ENCODE data around the gene ELANE. TPM values are rescaled to one million over a fixed set of nuclear protein-coding genes. Genes with fewer than 3 reads are reported as not detected.

Gene ELANE
- total and polyA plus RNA-seq, 4 donors: 0.17 to 37.4 (median 1.8) TPM

- peak; percentile 60 for TF ChIP-seq YY1 (IDR thresholded peaks at IDR 0.05)
- TF ChIP-seq NR2F2 (IDR thresholded peaks at IDR 0.05): peak; percentile 18
- no peak for TF ChIP-seq FOXA1 (IDR thresholded peaks at IDR 0.05)
- no peak for TF ChIP-seq TAF1 (conservative IDR thresholded peaks at IDR 0.05)
- no peak for TF ChIP-seq ATF3 (IDR thresholded peaks at IDR 0.05)
Measured at GRCh38 chr19:902446-903226, 50.5 kb downstream of the ELANE start (continued).

GRCh38 chr19:903266-903797, 51.2 kb downstream of the ELANE start:
- no peak overlapping the region for H3K27ac ChIP-seq (ENCODE audit: low read depth in 1 of 2, low read length in 2 of 2)
- 85% methylated on average over 32 of the region's 32 CpGs for WGBS
- H3K36me3 ChIP-seq (ENCODE audit: control insufficient read depth in 4 of 4, insufficient read depth in 3 of 4, low read depth in 1 of 4, low read length in 3 of 4): peaks cover 0 to 13% (median 4%) of the 10 kb centered on the region in 4 donors
- H3K9ac ChIP-seq (ENCODE audit: low read depth in 1 of 2, low read length in 2 of 2): no peak overlapping the region
- no peak for DNase-seq (ENCODE audit: low spot score)
- H3K27me3 ChIP-seq (ENCODE audit: control insufficient read depth in 4 of 4, insufficient read depth in 4 of 4, low read length in 3 of 4): no peaks in the 10 kb centered on the region
- peaks cover 7 to 11% (median 9%) of the 10 kb centered on the region in 4 donors for H3K4me1 ChIP-seq (ENCODE audit: control insufficient read depth in 4 of 4, insufficient read depth in 4 of 4, low read length in 3 of 4)
- TF ChIP-seq ATF3 (IDR thresholded peaks at IDR 0.05) (no peak), JUND (IDR thresholded peaks at IDR 0.05) (no peak), REST (IDR thresholded peaks at IDR 0.05) (no peak), NR2F2 (IDR thresholded peaks at IDR 0.05) (no peak), HNF4G (IDR thresholded peaks at IDR 0.05) (no peak), MAX (IDR thresholded peaks at IDR 0.05) (no peak)
- H3K4me3 ChIP-seq (ENCODE audit: low read depth in 1 of 3, low read length in 3 of 3): no peak overlapping the region
- no peaks in the 10 kb centered on the region for H3K9me3 ChIP-seq (ENCODE audit: control insufficient read depth in 4 of 4, low read length in 3 of 4)

- H3K9me3 ChIP-seq (ENCODE audit: control insufficient read depth in 4 of 4, low read length in 3 of 4): no peaks in the 10 kb centered on the region
- H3K4me3 ChIP-seq (ENCODE audit: low read depth in 1 of 3, low read length in 3 of 3): no peak overlapping the region
- H3K9ac ChIP-seq (ENCODE audit: low read depth in 1 of 2, low read length in 2 of 2): no peak overlapping the region
- WGBS: 95% methylated on average over 8 of the region's 8 CpGs
- H3K4me1 ChIP-seq (ENCODE audit: control insufficient read depth in 4 of 4, insufficient read depth in 4 of 4, low read length in 3 of 4): peaks cover 7 to 14% (median 9%) of the 10 kb centered on the region in 4 donors
- H3K27me3 ChIP-seq (ENCODE audit: control insufficient read depth in 4 of 4, insufficient read depth in 4 of 4, low read length in 3 of 4): no peaks in the 10 kb centered on the region
- DNase-seq (ENCODE audit: low spot score): no peak
- H3K36me3 ChIP-seq (ENCODE audit: control insufficient read depth in 4 of 4, insufficient read depth in 3 of 4, low read depth in 1 of 4, low read length in 3 of 4): peaks cover 0 to 10% (median 1%) of the 10 kb centered on the region in 4 donors
- no peak for TF ChIP-seq FOXA2 (IDR thresholded peaks at IDR 0.05)
- TF ChIP-seq MAX (IDR thresholded peaks at IDR 0.05): no peak
- no peak for TF ChIP-seq HNF4G (IDR thresholded peaks at IDR 0.05)
- no peak for TF ChIP-seq EGR1 (IDR thresholded peaks at IDR 0.05; ENCODE audit: low read depth in 2 of 2)
- no peak for TF ChIP-seq RXRA (IDR thresholded peaks at IDR 0.05)
- no peak overlapping the region for H3K27ac ChIP-seq (ENCODE audit: low read depth in 1 of 2, low read length in 2 of 2)
Measured at GRCh38 chr19:904545-904944, 52.4 kb downstream of the ELANE start.

Small RNAs within 50 kb of the gene (small RNA-seq; reads per million reads assigned to genes)
- gene MIR3187 (not detected), gene RNU6-9 (not detected)

Other genes with a start within 250 kb of the ELANE start
- 10 to 100 TPM; 16.0 to 33.0 TPM for gene POLRMT, start 218.8 kb upstream of the ELANE start, total RNA-seq
- gene POLRMT, start 218.8 kb upstream of the ELANE start, polyA plus RNA-seq: 10 to 100 TPM; 37.2 to 41.4 TPM
- under 1 TPM in 1 of 2 donors, not detected in 1; 0.08 TPM for gene FGF22, start 212.4 kb upstream of the ELANE start, total RNA-seq
- gene FGF22, start 212.4 kb upstream of the ELANE start, polyA plus RNA-seq: not detected
- gene RNF126, start 189.1 kb upstream of the ELANE start, total RNA-seq: 10 to 100 TPM; 16.7 to 29.1 TPM
- gene RNF126, start 189.1 kb upstream of the ELANE start, polyA plus RNA-seq: 10 to 100 TPM; 19.1 to 32.7 TPM
- gene FSTL3, start 175.9 kb upstream of the ELANE start, total RNA-seq: 1 to 10 TPM; 5.7 to 8.4 TPM
- gene FSTL3, start 175.9 kb upstream of the ELANE start, polyA plus RNA-seq: 1 to 10 TPM; 2.2 to 6.3 TPM
- gene PRSS57, start 156.9 kb upstream of the ELANE start, total RNA-seq: 10 to 100 TPM in 1 of 2 donors, not detected in 1; 12.1 TPM
- gene PRSS57, start 156.9 kb upstream of the ELANE start, polyA plus RNA-seq: under 1 TPM in 1 of 2 donors, not detected in 1; 0.10 TPM
- gene PALM, start 143.4 kb upstream of the ELANE start, total RNA-seq: 1 to 10 TPM; 3.8 to 4.8 TPM
- 1 to 10 TPM in 1 of 2 donors, under 1 TPM in 1; 0.92 to 5.1 TPM for gene PALM, start 143.4 kb upstream of the ELANE start, polyA plus RNA-seq
- under 1 TPM in 1 of 2 donors, not detected in 1; 0.08 TPM for gene MISP, start 101.2 kb upstream of the ELANE start, total RNA-seq
- gene MISP, start 101.2 kb upstream of the ELANE start, polyA plus RNA-seq: under 1 TPM in 1 of 2 donors, not detected in 1; 0.05 TPM
- gene PTBP1, start 54.9 kb upstream of the ELANE start, total RNA-seq: 100 to 1,000 TPM in 1 of 2 donors, 10 to 100 TPM in 1; 98.1 to 147 TPM
- 10 to 100 TPM; 72.9 to 76.5 TPM for gene PTBP1, start 54.9 kb upstream of the ELANE start, polyA plus RNA-seq
- 1 to 10 TPM in 1 of 2 donors, not detected in 1; 3.1 TPM for gene PLPPR3, start 30.3 kb upstream of the ELANE start, total RNA-seq
- not detected for gene PLPPR3, start 30.3 kb upstream of the ELANE start, polyA plus RNA-seq
- gene AZU1, start 24.5 kb upstream of the ELANE start, total RNA-seq: 10 to 100 TPM in 1 of 2 donors, under 1 TPM in 1; 0.08 to 20.2 TPM
- 1 to 10 TPM in 1 of 2 donors, under 1 TPM in 1; 0.24 to 1.8 TPM for gene AZU1, start 24.5 kb upstream of the ELANE start, polyA plus RNA-seq
- 100 to 1,000 TPM in 1 of 2 donors, under 1 TPM in 1; 0.17 to 225 TPM for gene PRTN3, start 11.3 kb upstream of the ELANE start, total RNA-seq
- 1 to 10 TPM in 1 of 2 donors, under 1 TPM in 1; 0.67 to 2.7 TPM for gene PRTN3, start 11.3 kb upstream of the ELANE start, polyA plus RNA-seq
- 10 to 100 TPM; 13.2 to 14.1 TPM for gene CFD, start 7.4 kb downstream of the ELANE start, total RNA-seq
- 10 to 100 TPM in 1 of 2 donors, 1 to 10 TPM in 1; 4.5 to 20.2 TPM for gene CFD, start 7.4 kb downstream of the ELANE start, polyA plus RNA-seq
- gene MED16, start 40.9 kb downstream of the ELANE start, total RNA-seq: 10 to 100 TPM; 39.7 to 42.3 TPM
- 10 to 100 TPM; 30.6 to 50.5 TPM for gene MED16, start 40.9 kb downstream of the ELANE start, polyA plus RNA-seq
- not detected for gene RNU6-9, start 41.2 kb downstream of the ELANE start, total RNA-seq
- not detected for gene RNU6-9, start 41.2 kb downstream of the ELANE start, polyA plus RNA-seq
- gene R3HDM4, start 60.9 kb downstream of the ELANE start, total RNA-seq: 10 to 100 TPM; 17.4 to 72.4 TPM
- gene R3HDM4, start 60.9 kb downstream of the ELANE start, polyA plus RNA-seq: 10 to 100 TPM; 14.1 to 23.0 TPM
- gene KISS1R, start 65.0 kb downstream of the ELANE start, total RNA-seq: not detected
- gene KISS1R, start 65.0 kb downstream of the ELANE start, polyA plus RNA-seq: not detected
- gene ARID3A, start 73.7 kb downstream of the ELANE start, total RNA-seq: 10 to 100 TPM in 1 of 2 donors, 1 to 10 TPM in 1; 5.2 to 42.4 TPM
- gene ARID3A, start 73.7 kb downstream of the ELANE start, polyA plus RNA-seq: 1 to 10 TPM in 1 of 2 donors, under 1 TPM in 1; 0.74 to 1.0 TPM
- gene WDR18, start 132.0 kb downstream of the ELANE start, total RNA-seq: 10 to 100 TPM; 24.3 to 41.7 TPM
- 10 to 100 TPM; 33.8 to 45.3 TPM for gene WDR18, start 132.0 kb downstream of the ELANE start, polyA plus RNA-seq
- gene GRIN3B, start 148.1 kb downstream of the ELANE start, total RNA-seq: under 1 TPM in 1 of 2 donors, not detected in 1; 0.05 TPM
- gene GRIN3B, start 148.1 kb downstream of the ELANE start, polyA plus RNA-seq: not detected
- 10 to 100 TPM; 34.3 to 80.3 TPM for gene TMEM259, start 168.8 kb downstream of the ELANE start, total RNA-seq
- 10 to 100 TPM; 29.7 to 99.3 TPM for gene TMEM259, start 168.8 kb downstream of the ELANE start, polyA plus RNA-seq
- not detected for gene RNU6-2, start 169.2 kb downstream of the ELANE start, total RNA-seq
- gene RNU6-2, start 169.2 kb downstream of the ELANE start, polyA plus RNA-seq: not detected
- 10 to 100 TPM; 31.0 to 38.4 TPM for gene CNN2, start 174.3 kb downstream of the ELANE start, total RNA-seq
- 10 to 100 TPM; 10.1 to 22.6 TPM for gene CNN2, start 174.3 kb downstream of the ELANE start, polyA plus RNA-seq
- 10 to 100 TPM in 1 of 2 donors, 1 to 10 TPM in 1; 5.3 to 60.9 TPM for gene ABCA7, start 187.8 kb downstream of the ELANE start, total RNA-seq
- gene ABCA7, start 187.8 kb downstream of the ELANE start, polyA plus RNA-seq: 1 to 10 TPM; 3.0 to 4.4 TPM
- 10 to 100 TPM; 13.6 to 27.5 TPM for gene ARHGAP45, start 214.9 kb downstream of the ELANE start, total RNA-seq
- 1 to 10 TPM; 3.3 to 5.8 TPM for gene ARHGAP45, start 214.9 kb downstream of the ELANE start, polyA plus RNA-seq
- gene POLR2E, start 243.1 kb downstream of the ELANE start, total RNA-seq: 100 to 1,000 TPM in 1 of 2 donors, 10 to 100 TPM in 1; 51.8 to 168 TPM
- gene POLR2E, start 243.1 kb downstream of the ELANE start, polyA plus RNA-seq: 100 to 1,000 TPM; 175 to 211 TPM